Ascending aorta (tissue), 2 donors: ENCODE data around the gene CYP27C1. TPM values are rescaled to one million over a fixed set of nuclear protein-coding genes. Genes with fewer than 3 reads are reported as not detected.

Experiments
- DNase-seq, 2 donors: peaks; one replicate each; pipeline ENCODE4 v3.0.0-alpha.2; 2019; ENCODE audit warnings: low spot score in 2 of 2
- H3K27ac ChIP-seq, 2 donors: fragments of 200-600 bp; sonication (generic); one replicate each; pipeline ENCODE4 v1.5.1; 2016 to 2017; ENCODE audit warnings: mild to moderate bottlenecking in 1 of 2
- H3K27me3 ChIP-seq: fragments of 200-600 bp; sonication (generic); one replicate; pipeline ENCODE4 v1.5.1; 2017
- H3K36me3 ChIP-seq, 2 donors: fragments of 200-600 bp; sonication (generic); one replicate each; pipeline ENCODE4 v1.5.1; 2016
- H3K4me1 ChIP-seq, 2 donors: fragments of 200-600 bp; sonication (generic); one replicate each; pipeline ENCODE4 v1.5.1; 2016 to 2017; ENCODE audit warnings: mild to moderate bottlenecking in 1 of 2
- H3K4me3 ChIP-seq, 2 donors: fragments of 200-600 bp; sonication (generic); one replicate each; pipeline ENCODE4 v1.5.1; 2016 to 2017; ENCODE audit warnings: mild to moderate bottlenecking in 1 of 2
- H3K9me3 ChIP-seq, 2 donors: fragments of 200-600 bp; sonication (generic); one replicate each; pipeline ENCODE4 v1.5.1; 2016
- CTCF ChIP-seq, 3 experiments: fragments of 200-600 bp in 2 of 3; fragments of 450-650 bp in 1 of 3; sonication (generic) in 2 of 3; IDR thresholded peaks; one replicate each; pipeline ENCODE4 v1.5.1; 2016 to 2019; ENCODE audit warnings: antibody characterized with exemption in 3 of 3, mild to moderate bottlenecking in 1 of 3, moderate library complexity in 1 of 3
- intact Hi-C: fragments of 100-400 bp; cut with DNase I; formaldehyde crosslinking; loops from one replicate; pipeline ENCODE4 v1.15.1; 2023
- total RNA-seq: library from RNA; depleted of rRNA; stranded (reverse); fragments of >200 nt; gene quantifications from one replicate; pipeline ENCODE4 v1.1.0, GENCODE V29; 2016

The CYP27C1 gene
- total RNA-seq, 1 donor from 2014 or later, result not detected

GRCh38 chr2:127208313-127208712 lies 11.8 kb downstream of the CYP27C1 start:
- no peak for TF ChIP-seq CTCF (IDR thresholded peaks at IDR 0.05)
- H3K4me1 ChIP-seq, result no peaks in the 10 kb centered on the region
- H3K36me3 ChIP-seq, result no peaks in the 10 kb centered on the region
- intact Hi-C loops, result no loop called here
- no peak overlapping the region for H3K4me3 ChIP-seq
- no peaks in the 10 kb centered on the region for H3K9me3 ChIP-seq
- H3K27ac ChIP-seq, result no peak overlapping the region
- DNase-seq, result no peak
- no peaks in the 10 kb centered on the region for H3K27me3 ChIP-seq

GRCh38 chr2:127205218-127206125 lies 14.6 kb downstream of the CYP27C1 start:
- intact Hi-C loops, result no loop called here
- no peak overlapping the region for H3K4me3 ChIP-seq
- H3K27me3 ChIP-seq, result no peaks in the 10 kb centered on the region
- no peaks in the 10 kb centered on the region for H3K9me3 ChIP-seq
- H3K27ac ChIP-seq, result no peak overlapping the region
- H3K36me3 ChIP-seq, result no peaks in the 10 kb centered on the region
- DNase-seq, result no peak
- no peak for TF ChIP-seq CTCF (IDR thresholded peaks at IDR 0.05)
- no peaks in the 10 kb centered on the region for H3K4me1 ChIP-seq

- no peak for DNase-seq
- Histone ChIP-seq H3K36me3 (no peaks in the 10 kb centered on the region), H3K4me3 (no peak overlapping the region), H3K9me3 (no peaks in the 10 kb centered on the region), H3K27me3 (no peaks in the 10 kb centered on the region), H3K4me1 (no peaks in the 10 kb centered on the region), H3K27ac (no peak overlapping the region)
- intact Hi-C loops, result no loop called here
- TF ChIP-seq CTCF (IDR thresholded peaks at IDR 0.05), result no peak
Measured at GRCh38 chr2:127201452-127201851, 18.6 kb downstream of the CYP27C1 start.

- intact Hi-C loops, result no loop called here
- Histone ChIP-seq H3K4me1 (no peaks in the 10 kb centered on the region), H3K27ac (no peak overlapping the region), H3K27me3 (no peaks in the 10 kb centered on the region), H3K4me3 (no peak overlapping the region), H3K9me3 (no peaks in the 10 kb centered on the region), H3K36me3 (no peaks in the 10 kb centered on the region)
- no peak for TF ChIP-seq CTCF (IDR thresholded peaks at IDR 0.05)
- no peak for DNase-seq
Measured at GRCh38 chr2:127200962-127201361, 19.1 kb downstream of the CYP27C1 start.

- Histone ChIP-seq H3K4me3 (no peak overlapping the region), H3K27ac (no peak overlapping the region), H3K36me3 (no peaks in the 10 kb centered on the region), H3K27me3 (no peaks in the 10 kb centered on the region), H3K4me1 (no peaks in the 10 kb centered on the region), H3K9me3 (no peaks in the 10 kb centered on the region)
- intact Hi-C loops, result no loop called here
- DNase-seq, result no peak
- no peak for TF ChIP-seq CTCF (IDR thresholded peaks at IDR 0.05)
Measured at GRCh38 chr2:127199223-127199622, 20.9 kb downstream of the CYP27C1 start.
